Stomach (tissue), 9 donors: ENCODE results near the gene GUK1. TPM values are rescaled to one million over a fixed set of nuclear protein-coding genes. Genes with fewer than 3 reads are reported as not detected.

Experiments used
- DNase-seq, 2 donors: peaks; one replicate each; pipeline versions ENCODE4 v3.0.0 to v3.0.0-alpha.2; 2013 to 2019
- H3K27ac ChIP-seq, 5 donors: fragments of 200-600 bp in 4 of 5; sonication (generic) in 4 of 5; one replicate each; pipeline ENCODE4 v1.5.1; 2013 to 2019; ENCODE audit warnings: mild to moderate bottlenecking in 1 of 5, moderate library complexity in 1 of 5
- H3K27me3 ChIP-seq, 3 donors: fragments of 200-600 bp; sonication (generic); one replicate each; pipeline ENCODE4 v1.5.1; 2017 to 2019; ENCODE audit warnings: mixed run types in 1 of 3
- H3K36me3 ChIP-seq, 4 donors: fragments of 200-600 bp; sonication (generic); 1 replicate in 3 of 4; 2 replicates in 1 of 4; pipeline ENCODE4 v1.5.1; 2016 to 2019
- H3K4me1 ChIP-seq, 4 donors: fragments of 200-600 bp; sonication (generic); one replicate each; pipeline ENCODE4 v1.5.1; 2016 to 2019
- H3K4me3 ChIP-seq, 4 donors: fragments of 200-600 bp; sonication (generic) in 3 of 4; one replicate each; pipeline ENCODE4 v1.5.1; 2016 to 2019; ENCODE audit warnings: mild to moderate bottlenecking in 1 of 4
- H3K9me3 ChIP-seq, 4 donors: fragments of 200-600 bp; sonication (generic); one replicate each; pipeline ENCODE4 v1.5.1; 2016 to 2019
- EP300 ChIP-seq: sonication (generic); formaldehyde crosslinking; IDR thresholded peaks from one replicate; pipeline ENCODE4 v1.6.1; 2017; ENCODE audit warnings: antibody characterized with exemption
- POLR2A ChIP-seq, 4 donors: fragments of 450-650 bp; IDR thresholded peaks; one replicate each; pipeline ENCODE4 v1.6.1; 2016; ENCODE audit warnings: antibody characterized with exemption in 4 of 4, control low read depth in 2 of 4, mild to moderate bottlenecking in 1 of 4, moderate library complexity in 1 of 4
- POLR2AphosphoS5 ChIP-seq, 3 donors: sonication (generic); formaldehyde crosslinking; IDR thresholded peaks; one replicate each; pipeline ENCODE4 v1.6.1; 2016; ENCODE audit warnings: antibody characterized with exemption in 3 of 3
- WGBS, 5 donors: extraction: QIAGEN DNeasy Blood & Tissue Kit in 3 of 5; methylation state at CpG; one replicate each; pipeline versions ENCODE4 v1.1.5 to v1.1.7; 2013 to 2018; 5-methylcytosine and 5-hydroxymethylcytosine counted together
- intact Hi-C: fragments of 100-400 bp; cut with DNase I; formaldehyde crosslinking; loops from one replicate; pipeline ENCODE4 v1.15.1; 2023; ENCODE audit warnings: low total_unique reads
- polyA plus RNA-seq, 3 donors: library from polyadenylated mRNA; stranded (reverse); fragments of 200-250 nt; gene quantifications; one replicate each; pipeline ENCODE4 v1.2.3, GENCODE V29; 2013
- total RNA-seq, 5 donors: library from RNA; depleted of rRNA; stranded (reverse); fragments of >200 nt; gene quantifications; one replicate each; pipeline versions ENCODE4 v1.1.0 to v1.2.3, GENCODE V29; 2014 to 2016
- TF ChIP-seq, protein P1 (sequence below), 7 experiments: fragments of 450-650 bp in 4 of 7; fragments of 200-600 bp in 3 of 7; sonication (generic) in 3 of 7; IDR thresholded peaks; one replicate each; pipeline ENCODE4 v1.5.1; 2016 to 2019; ENCODE audit warnings: antibody characterized with exemption in 7 of 7, control low read depth in 2 of 7, mild to moderate bottlenecking in 1 of 7
- donor health status: healthy with polysubstance abuse.
- donor health status: Bipolar disorder and iron deficiency.
- donor health status: healthy.

Gene GUK1
- total and polyA plus RNA-seq, 8 donors, result 179 to 613 (median 282) TPM

DNA sequence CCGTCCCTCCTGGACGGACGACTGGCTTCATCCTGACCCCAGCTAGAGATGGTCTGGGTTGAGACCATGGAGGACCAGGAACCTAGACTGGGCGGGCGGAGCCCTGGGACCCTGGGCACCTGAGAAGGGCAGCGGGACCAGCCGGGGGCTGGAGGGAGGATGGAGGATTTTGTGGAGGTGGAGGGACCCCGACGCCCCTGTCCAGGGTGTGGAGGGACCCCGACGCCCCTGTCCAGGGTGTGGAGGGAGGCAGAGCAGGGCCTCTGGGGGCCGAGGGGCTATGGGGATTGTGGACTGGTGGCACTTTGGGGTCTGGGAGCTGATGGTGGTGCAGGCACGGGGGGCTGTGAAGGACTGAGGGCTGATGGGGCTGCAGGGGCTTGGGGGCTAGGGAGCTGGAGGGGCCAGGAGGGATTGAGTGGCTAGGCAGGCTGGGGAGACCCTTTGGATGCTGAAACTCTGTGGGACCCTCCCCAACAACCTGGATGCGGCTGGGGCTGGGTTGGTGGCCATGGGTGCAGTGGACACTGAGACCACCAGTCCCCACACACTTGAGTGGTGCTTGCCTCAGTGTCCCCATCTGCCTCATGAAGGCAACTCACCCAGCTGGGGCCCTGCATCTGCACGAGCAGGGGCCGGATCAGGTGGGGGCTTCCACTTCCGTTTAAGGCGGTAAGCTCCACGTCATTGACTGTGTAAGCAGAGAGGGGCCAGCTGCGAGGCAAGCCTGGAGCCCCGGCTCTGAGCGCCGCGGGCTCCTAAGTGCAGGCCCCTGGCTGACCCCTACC, 17.1 kb downstream of the GUK1 start:
- WGBS, 5 donors, result 66 to 74% (median 74%) methylated on average over 14 to 24 of the region's 24 CpGs
- no peaks in the 10 kb centered on the region for H3K9me3 ChIP-seq
- no peaks in the 10 kb centered on the region for H3K36me3 ChIP-seq
- no peak overlapping the region for H3K27ac ChIP-seq
- H3K4me1 ChIP-seq, result peaks cover 6 to 26% (median 11%) of the 10 kb centered on the region in 4 donors
- H3K27me3 ChIP-seq, result peaks cover 0 to 7% (median 0%) of the 10 kb centered on the region in 3 donors
- intact Hi-C loops, result no loop called here
- DNase-seq, result no peak
- H3K4me3 ChIP-seq, result no peak overlapping the region
- TF ChIP-seq POLR2A (IDR thresholded peaks at IDR 0.05) (no peak), POLR2AphosphoS5 (IDR thresholded peaks at IDR 0.05) (no peak), EP300 (no peak)
- TF ChIP-seq, protein P1, sequence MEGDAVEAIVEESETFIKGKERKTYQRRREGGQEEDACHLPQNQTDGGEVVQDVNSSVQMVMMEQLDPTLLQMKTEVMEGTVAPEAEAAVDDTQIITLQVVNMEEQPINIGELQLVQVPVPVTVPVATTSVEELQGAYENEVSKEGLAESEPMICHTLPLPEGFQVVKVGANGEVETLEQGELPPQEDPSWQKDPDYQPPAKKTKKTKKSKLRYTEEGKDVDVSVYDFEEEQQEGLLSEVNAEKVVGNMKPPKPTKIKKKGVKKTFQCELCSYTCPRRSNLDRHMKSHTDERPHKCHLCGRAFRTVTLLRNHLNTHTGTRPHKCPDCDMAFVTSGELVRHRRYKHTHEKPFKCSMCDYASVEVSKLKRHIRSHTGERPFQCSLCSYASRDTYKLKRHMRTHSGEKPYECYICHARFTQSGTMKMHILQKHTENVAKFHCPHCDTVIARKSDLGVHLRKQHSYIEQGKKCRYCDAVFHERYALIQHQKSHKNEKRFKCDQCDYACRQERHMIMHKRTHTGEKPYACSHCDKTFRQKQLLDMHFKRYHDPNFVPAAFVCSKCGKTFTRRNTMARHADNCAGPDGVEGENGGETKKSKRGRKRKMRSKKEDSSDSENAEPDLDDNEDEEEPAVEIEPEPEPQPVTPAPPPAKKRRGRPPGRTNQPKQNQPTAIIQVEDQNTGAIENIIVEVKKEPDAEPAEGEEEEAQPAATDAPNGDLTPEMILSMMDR (IDR thresholded peaks at IDR 0.05), result no peak

DNA sequence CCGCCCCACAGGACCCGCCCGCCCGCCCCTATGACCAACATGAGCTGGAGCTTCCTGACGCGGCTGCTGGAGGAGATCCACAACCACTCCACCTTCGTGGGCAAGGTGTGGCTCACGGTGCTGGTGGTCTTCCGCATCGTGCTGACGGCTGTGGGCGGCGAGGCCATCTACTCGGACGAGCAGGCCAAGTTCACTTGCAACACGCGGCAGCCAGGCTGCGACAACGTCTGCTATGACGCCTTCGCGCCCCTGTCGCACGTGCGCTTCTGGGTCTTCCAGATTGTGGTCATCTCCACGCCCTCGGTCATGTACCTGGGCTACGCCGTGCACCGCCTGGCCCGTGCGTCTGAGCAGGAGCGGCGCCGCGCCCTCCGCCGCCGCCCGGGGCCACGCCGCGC, 17.6 kb downstream of the GUK1 start:
- no peak for DNase-seq
- Histone ChIP-seq H3K36me3 (no peaks in the 10 kb centered on the region), H3K4me3 (no peak overlapping the region), H3K27ac (no peak overlapping the region), H3K27me3 (peaks cover 0 to 12% (median 5%) of the 10 kb centered on the region in 3 donors), H3K9me3 (no peaks in the 10 kb centered on the region), H3K4me1 (peaks cover 11 to 29% (median 14%) of the 10 kb centered on the region in 4 donors)
- TF ChIP-seq, protein P1 (IDR thresholded peaks at IDR 0.05), result no peak
- TF ChIP-seq POLR2A (IDR thresholded peaks at IDR 0.05) (no peak), POLR2AphosphoS5 (IDR thresholded peaks at IDR 0.05) (no peak), EP300 (no peak)
- intact Hi-C loops, result no loop called here
- 69 to 83% (median 73%) methylated on average over 31 to 43 of the region's 43 CpGs; no CpG with 5 or more reads in 1 of the 5 donors for WGBS, 5 donors

DNA sequence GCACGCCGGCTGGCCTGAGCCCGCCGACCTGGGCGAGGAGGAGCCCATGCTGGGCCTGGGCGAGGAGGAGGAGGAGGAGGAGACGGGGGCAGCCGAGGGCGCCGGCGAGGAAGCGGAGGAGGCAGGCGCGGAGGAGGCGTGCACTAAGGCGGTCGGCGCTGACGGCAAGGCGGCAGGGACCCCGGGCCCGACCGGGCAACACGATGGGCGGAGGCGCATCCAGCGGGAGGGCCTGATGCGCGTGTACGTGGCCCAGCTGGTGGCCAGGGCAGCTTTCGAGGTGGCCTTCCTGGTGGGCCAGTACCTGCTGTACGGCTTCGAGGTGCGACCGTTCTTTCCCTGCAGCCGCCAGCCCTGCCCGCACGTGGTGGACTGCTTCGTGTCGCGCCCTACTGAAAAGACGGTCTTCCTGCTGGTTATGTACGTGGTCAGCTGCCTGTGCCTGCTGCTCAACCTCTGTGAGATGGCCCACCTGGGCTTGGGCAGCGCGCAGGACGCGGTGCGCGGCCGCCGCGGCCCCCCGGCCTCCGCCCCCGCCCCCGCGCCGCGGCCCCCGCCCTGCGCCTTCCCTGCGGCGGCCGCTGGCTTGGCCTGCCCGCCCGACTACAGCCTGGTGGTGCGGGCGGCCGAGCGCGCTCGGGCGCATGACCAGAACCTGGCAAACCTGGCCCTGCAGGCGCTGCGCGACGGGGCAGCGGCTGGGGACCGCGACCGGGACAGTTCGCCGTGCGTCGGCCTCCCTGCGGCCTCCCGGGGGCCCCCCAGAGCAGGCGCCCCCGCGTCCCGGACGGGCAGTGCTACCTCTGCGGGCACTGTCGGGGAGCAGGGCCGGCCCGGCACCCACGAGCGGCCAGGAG, 18.3 kb downstream of the GUK1 start:
- H3K4me3 ChIP-seq, result no peak overlapping the region

More for the DNA sequence above, 18.3 kb downstream of the GUK1 start:
- Histone ChIP-seq H3K9me3 (no peaks in the 10 kb centered on the region), H3K36me3 (no peaks in the 10 kb centered on the region), H3K4me1 (peaks cover 18 to 36% (median 20%) of the 10 kb centered on the region in 4 donors), H3K27me3 (peaks cover 0 to 18% (median 10%) of the 10 kb centered on the region in 3 donors), H3K27ac (no peak overlapping the region)
- TF ChIP-seq POLR2AphosphoS5 (IDR thresholded peaks at IDR 0.05) (no peak), EP300 (no peak), POLR2A (IDR thresholded peaks at IDR 0.05) (no peak)
- TF ChIP-seq, protein P1 (IDR thresholded peaks at IDR 0.05), result no peak
- 50 to 72% (median 69%) methylated on average over 49 to 98 of the region's 98 CpGs for WGBS, 5 donors
- no peak for DNase-seq
- intact Hi-C loops, result no loop called here
